NB4 (cell line): Measurements from ENCODE around the gene BTG2.

ENCODE experiments used
- DNase-seq: peaks from one replicate; pipeline ENCODE4 v3.0.0; 2010; ENCODE audit warnings: low read depth
- H3K4me3 ChIP-seq: one replicate; pipeline ENCODE4 v1.5.1; 2011; ENCODE audit warnings: mild to moderate bottlenecking, low read depth, low read length, moderate library complexity
- MYC ChIP-seq: IDR thresholded peaks from 2 replicates; pipeline ENCODE4 v1.6.1; 2011; ENCODE audit warnings: low read depth, low read length
- POLR2A ChIP-seq: IDR thresholded peaks from 2 replicates; pipeline ENCODE4 v1.6.1; 2011; ENCODE audit warnings: mild to moderate bottlenecking; ENCODE audit not compliant: insufficient read length; ENCODE audit errors: extremely low read depth
- TF ChIP-seq, protein P1 (sequence below): IDR thresholded peaks from one replicate; pipeline ENCODE4 v1.5.1; 2012; ENCODE audit warnings: low read depth, low read length
- TF ChIP-seq, protein P2 (sequence below): IDR thresholded peaks from 2 replicates; pipeline ENCODE4 v1.6.1; 2011; ENCODE audit warnings: low read depth, low read length

BTG2 gene

DNA sequence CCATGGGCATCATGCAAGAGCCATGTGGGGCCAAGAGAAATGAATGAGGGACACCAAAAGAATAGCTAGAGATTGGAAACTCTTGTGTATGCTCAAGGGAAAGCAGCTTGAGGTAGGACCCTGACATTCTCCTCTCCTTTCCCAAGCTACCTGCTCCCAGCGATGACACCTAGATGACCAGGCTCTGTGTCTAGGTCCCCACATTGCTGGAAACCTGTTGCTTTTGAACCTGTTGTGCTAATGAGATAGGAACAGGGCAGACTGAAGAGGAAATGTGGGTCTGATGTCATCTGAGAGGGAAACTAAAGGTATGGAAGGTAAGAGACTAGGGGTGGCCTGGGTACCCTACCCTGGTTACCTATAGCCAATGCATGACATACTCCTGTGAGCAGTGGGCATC lies 43.8 kb downstream of the BTG2 start:
- no peak overlapping the region for H3K4me3 ChIP-seq
- no peak for DNase-seq
- TF ChIP-seq MYC = no peak
- TF ChIP-seq, protein P1, sequence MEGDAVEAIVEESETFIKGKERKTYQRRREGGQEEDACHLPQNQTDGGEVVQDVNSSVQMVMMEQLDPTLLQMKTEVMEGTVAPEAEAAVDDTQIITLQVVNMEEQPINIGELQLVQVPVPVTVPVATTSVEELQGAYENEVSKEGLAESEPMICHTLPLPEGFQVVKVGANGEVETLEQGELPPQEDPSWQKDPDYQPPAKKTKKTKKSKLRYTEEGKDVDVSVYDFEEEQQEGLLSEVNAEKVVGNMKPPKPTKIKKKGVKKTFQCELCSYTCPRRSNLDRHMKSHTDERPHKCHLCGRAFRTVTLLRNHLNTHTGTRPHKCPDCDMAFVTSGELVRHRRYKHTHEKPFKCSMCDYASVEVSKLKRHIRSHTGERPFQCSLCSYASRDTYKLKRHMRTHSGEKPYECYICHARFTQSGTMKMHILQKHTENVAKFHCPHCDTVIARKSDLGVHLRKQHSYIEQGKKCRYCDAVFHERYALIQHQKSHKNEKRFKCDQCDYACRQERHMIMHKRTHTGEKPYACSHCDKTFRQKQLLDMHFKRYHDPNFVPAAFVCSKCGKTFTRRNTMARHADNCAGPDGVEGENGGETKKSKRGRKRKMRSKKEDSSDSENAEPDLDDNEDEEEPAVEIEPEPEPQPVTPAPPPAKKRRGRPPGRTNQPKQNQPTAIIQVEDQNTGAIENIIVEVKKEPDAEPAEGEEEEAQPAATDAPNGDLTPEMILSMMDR = no peak

DNA sequence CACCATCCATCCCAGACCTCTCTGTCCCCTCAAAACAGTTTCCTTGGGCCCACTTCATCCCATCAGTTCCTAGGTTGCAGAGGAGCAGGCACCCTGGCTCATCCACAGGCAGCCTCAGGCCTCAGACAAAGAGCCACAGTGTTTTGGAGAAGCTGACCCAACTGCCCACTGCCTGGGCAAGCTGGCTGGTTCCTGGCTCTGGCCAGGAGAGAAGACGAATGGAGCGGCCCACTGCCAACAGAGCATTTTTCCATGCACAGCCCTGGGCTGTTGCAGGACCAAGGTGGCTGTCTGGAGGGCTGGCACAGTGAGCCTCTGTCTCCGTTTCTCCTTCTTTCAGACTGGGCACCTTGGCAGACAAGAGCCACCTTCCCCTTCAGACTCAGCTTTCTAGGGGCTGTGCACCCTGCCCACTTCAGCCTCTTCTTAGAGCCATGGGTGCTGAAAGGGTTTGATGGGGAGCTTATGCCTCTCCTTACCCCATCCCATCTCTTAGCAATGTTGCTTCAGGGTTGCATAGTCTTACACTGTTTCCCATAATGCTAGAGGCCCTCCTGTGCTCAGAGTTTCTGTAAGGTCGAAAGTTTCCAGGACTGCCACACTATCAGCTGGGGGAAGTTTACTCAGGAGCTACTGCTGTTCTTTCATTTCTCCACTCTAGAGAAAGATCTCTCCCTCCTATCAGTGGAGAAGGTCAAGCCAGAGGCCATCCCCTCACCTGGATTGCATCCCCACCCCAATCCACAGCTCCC lies 44.6 kb downstream of the BTG2 start:
- TF ChIP-seq POLR2A (no peak), MYC (no peak)
- TF ChIP-seq, protein P2, sequence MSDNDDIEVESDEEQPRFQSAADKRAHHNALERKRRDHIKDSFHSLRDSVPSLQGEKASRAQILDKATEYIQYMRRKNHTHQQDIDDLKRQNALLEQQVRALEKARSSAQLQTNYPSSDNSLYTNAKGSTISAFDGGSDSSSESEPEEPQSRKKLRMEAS = no peak
- TF ChIP-seq, protein P1 = no peak
- no peak overlapping the region for H3K4me3 ChIP-seq
- DNase-seq = no peak

DNA sequence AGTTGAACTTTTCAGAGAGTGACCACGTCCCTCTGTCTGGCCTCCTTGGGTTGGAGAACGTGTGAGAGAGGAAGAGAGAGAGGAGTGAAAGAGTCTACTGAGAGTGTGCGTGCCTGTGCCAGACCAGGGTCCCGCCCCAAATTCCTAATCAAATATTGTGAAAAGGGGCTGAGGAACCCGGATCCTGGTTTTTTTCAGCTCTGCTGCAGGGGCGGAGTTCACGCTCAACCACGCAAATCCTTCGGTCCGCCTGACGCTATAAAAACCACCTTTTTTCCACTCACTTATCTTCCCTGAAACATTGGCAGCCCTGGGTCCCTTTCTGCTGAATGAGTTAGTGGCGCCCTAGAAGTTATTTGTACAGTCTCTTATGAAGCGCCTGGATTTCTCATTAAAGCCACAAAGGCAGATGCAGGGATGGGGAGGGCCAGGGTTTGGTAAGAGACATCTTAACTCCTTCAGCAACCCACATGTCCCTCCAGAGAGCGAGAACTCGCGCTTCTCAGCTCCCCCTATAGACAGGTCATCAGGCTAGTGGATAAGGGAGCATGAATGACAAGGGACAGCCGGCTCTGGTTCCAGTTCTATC lies 45.8 kb downstream of the BTG2 start, which contains the start of gene FMOD:
Gene FMOD (minus strand): TSS at position 86 of the 589 bp plus-strand sequence. CDS start 2,852 bp downstream, outside the sequence.
- TF ChIP-seq, protein P1 = peak; percentile 30
- TF ChIP-seq POLR2A = no peak
- no peak within 1 kb of the TSS for H3K4me3 ChIP-seq
- peak; percentile 25 for DNase-seq

DNA sequence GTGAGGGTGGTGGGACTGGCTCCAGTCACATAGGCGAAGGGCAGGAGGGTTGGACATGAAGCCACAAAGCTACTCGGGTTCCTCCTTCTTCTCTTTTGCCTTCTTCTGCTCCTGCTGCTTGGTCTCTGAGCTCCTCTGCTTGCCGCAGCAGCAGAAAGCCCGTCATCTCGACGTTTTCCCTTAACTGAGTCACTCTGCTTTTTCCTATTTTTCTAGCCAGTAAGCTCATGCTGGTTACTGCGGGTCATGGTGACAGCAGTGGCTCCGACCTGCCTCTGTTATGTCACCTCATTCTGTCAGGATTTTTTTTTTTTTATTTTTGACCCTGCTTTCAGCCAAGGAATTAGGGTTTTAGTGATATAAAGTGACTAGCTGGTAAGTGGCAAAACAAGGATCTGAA lies 48.2 kb downstream of the BTG2 start:
- DNase-seq = no peak
- TF ChIP-seq, protein P2 = no peak
- TF ChIP-seq MYC (no peak), POLR2A (no peak)
- TF ChIP-seq, protein P1 = no peak
- H3K4me3 ChIP-seq = no peak overlapping the region

DNA sequence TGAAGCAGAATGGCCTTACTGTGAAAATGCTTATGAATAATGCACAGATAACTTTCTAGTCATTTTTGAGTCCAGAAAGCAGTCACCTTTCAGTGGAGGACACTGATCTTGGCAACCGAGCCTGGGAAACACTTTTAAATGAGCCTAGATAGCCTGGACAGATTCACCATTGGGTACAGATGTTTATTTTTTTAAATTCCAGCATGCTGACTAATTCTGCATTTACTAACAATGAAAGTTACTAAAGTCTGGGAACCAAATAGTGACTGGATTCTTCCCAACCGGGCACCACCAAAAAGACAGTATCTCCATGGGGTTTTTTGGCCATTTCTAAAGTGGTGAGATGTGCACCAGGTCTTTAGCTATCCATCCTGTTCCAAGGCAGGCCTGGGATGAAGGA lies 48.9 kb downstream of the BTG2 start:
- DNase-seq = no peak
- TF ChIP-seq, protein P1 = no peak
- TF ChIP-seq MYC (no peak), POLR2A (no peak)
- TF ChIP-seq, protein P2 = no peak
- H3K4me3 ChIP-seq = no peak overlapping the region
